Stimulated activated CD4-positive, alpha-beta T cell treated with anti-CD3 and anti-CD28 coated beads, Interleukin-4, amount 100 ng/mL, for 4 hours (primary cell): ENCODE measurements around the gene TMEM184B.

Experiments
- DNase-seq, 2 experiments: peaks; one replicate each; pipeline ENCODE4 v3.0.0-alpha.2; 2020

The TMEM184B gene

GRCh38 chr22:38305471-38306448 lies 33.0 kb upstream of the TMEM184B start:
- peak in 1 of 2 experiments; percentile 42 for DNase-seq

GRCh38 chr22:38304526-38304925 lies 31.7 kb upstream of the TMEM184B start:
- DNase-seq, result no peak

- DNase-seq, result no peak
Measured at GRCh38 chr22:38303974-38304373, 31.2 kb upstream of the TMEM184B start.

GRCh38 chr22:38302906-38303305 lies 30.1 kb upstream of the TMEM184B start:
- no peak for DNase-seq

GRCh38 chr22:38300946-38301345 lies 28.1 kb upstream of the TMEM184B start:
- DNase-seq, result no peak

- no peak for DNase-seq
Measured at GRCh38 chr22:38300197-38300945, 27.6 kb upstream of the TMEM184B start.

GRCh38 chr22:38299770-38300102 lies 26.9 kb upstream of the TMEM184B start:
- no peak for DNase-seq

- DNase-seq, result peak in 1 of 2 experiments; percentile 43
Measured at GRCh38 chr22:38298312-38299005, 25.6 kb upstream of the TMEM184B start.

- no peak for DNase-seq
Measured at GRCh38 chr22:38296372-38296771, 23.6 kb upstream of the TMEM184B start.

GRCh38 chr22:38295863-38296262 lies 23.1 kb upstream of the TMEM184B start:
- DNase-seq, result no peak

- DNase-seq, result no peak
Measured at GRCh38 chr22:38295339-38295738, 22.5 kb upstream of the TMEM184B start.

- DNase-seq, result no peak
Measured at GRCh38 chr22:38294193-38294592, 21.4 kb upstream of the TMEM184B start.

- no peak for DNase-seq
Measured at GRCh38 chr22:38292694-38293093, 19.9 kb upstream of the TMEM184B start.

- DNase-seq, result no peak
Measured at GRCh38 chr22:38291201-38291777, 18.5 kb upstream of the TMEM184B start.

- no peak for DNase-seq
Measured at GRCh38 chr22:38290347-38290746, 17.5 kb upstream of the TMEM184B start.

- DNase-seq, result no peak
Measured at GRCh38 chr22:38289583-38290082, 16.8 kb upstream of the TMEM184B start.

- no peak for DNase-seq
Measured at GRCh38 chr22:38286915-38287669, 14.3 kb upstream of the TMEM184B start.

- DNase-seq, result no peak
Measured at GRCh38 chr22:38285018-38285417, 12.2 kb upstream of the TMEM184B start.

- no peak for DNase-seq
Measured at GRCh38 chr22:38284042-38284402, 11.2 kb upstream of the TMEM184B start.

- DNase-seq, result no peak
Measured at GRCh38 chr22:38282397-38282796, 9.6 kb upstream of the TMEM184B start.

- no peak for DNase-seq
Measured at GRCh38 chr22:38276166-38276565, 3.4 kb upstream of the TMEM184B start.
